ENCODE results near the gene MED13.

Gene MED13

GRCh38 chr17:61984821-61985220 lies 80.3 kb downstream of the MED13 start:
- no peak overlapping the region for H3K4me3 ChIP-seq (ENCODE audit: low read depth, low read length)
- DNase-seq (ENCODE audit: low read depth), result no peak
- TF ChIP-seq CTCF (IDR thresholded peaks at IDR 0.05; ENCODE audit: control insufficient read depth, extremely low read depth, insufficient read depth), result no peak

GRCh38 chr17:61981323-61981722 lies 83.8 kb downstream of the MED13 start:
- H3K4me3 ChIP-seq (ENCODE audit: low read depth, low read length), result no peak overlapping the region
- DNase-seq (ENCODE audit: low read depth), result no peak
- TF ChIP-seq CTCF (IDR thresholded peaks at IDR 0.05; ENCODE audit: control insufficient read depth, extremely low read depth, insufficient read depth), result no peak

- TF ChIP-seq CTCF (IDR thresholded peaks at IDR 0.05; ENCODE audit: control insufficient read depth, extremely low read depth, insufficient read depth), result no peak
- DNase-seq (ENCODE audit: low read depth), result no peak
- H3K4me3 ChIP-seq (ENCODE audit: low read depth, low read length), result no peak overlapping the region
Observed at GRCh38 chr17:61980535-61980934, 84.5 kb downstream of the MED13 start.

DNA sequence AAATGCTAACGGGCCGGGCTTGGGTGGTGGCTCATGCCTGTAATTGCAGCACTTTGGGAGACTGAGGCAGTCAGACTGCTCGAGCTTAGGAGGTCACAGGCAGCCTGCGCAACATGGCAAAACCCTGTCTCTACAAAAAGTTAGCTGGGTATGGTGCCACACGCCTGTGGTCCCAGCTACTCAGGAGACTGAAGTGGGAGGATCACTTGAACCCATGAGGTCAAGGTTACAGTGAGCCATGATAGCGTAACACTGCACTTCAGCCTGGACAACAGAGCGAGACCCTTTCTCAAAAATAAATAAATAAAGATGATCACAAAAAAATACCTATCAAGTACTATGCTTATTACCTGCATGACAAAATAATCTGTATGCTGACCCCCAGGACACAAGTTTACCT lies 91.0 kb downstream of the MED13 start:
- DNase-seq (ENCODE audit: low read depth), result no peak
- H3K4me3 ChIP-seq (ENCODE audit: low read depth, low read length), result no peak overlapping the region
- TF ChIP-seq CTCF (IDR thresholded peaks at IDR 0.05; ENCODE audit: control insufficient read depth, extremely low read depth, insufficient read depth), result no peak

DNA sequence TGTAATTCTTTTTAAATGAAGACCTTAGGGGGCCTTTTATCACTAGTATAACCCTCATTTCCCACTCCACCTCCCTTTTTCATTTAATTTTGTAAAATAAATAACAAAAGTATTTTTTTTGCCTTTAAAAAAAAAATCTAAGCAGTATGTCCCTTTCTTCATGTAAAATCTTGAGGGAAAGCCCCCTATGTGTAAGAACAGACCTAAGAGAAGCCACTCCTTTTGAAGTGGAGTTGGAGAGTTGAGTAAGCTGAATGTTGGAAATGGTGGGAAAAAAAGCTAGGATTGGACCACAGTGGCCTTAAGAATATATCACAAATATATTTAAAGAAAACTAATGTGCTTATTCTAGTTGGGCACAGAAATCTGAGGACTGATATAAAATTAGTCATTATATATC lies 92.8 kb downstream of the MED13 start:
- TF ChIP-seq CTCF (IDR thresholded peaks at IDR 0.05; ENCODE audit: control insufficient read depth, extremely low read depth, insufficient read depth), result no peak
- H3K4me3 ChIP-seq (ENCODE audit: low read depth, low read length), result no peak overlapping the region
- DNase-seq (ENCODE audit: low read depth), result no peak

GRCh38 chr17:61970030-61970429 lies 95.0 kb downstream of the MED13 start:
- no peak for TF ChIP-seq CTCF (IDR thresholded peaks at IDR 0.05; ENCODE audit: control insufficient read depth, extremely low read depth, insufficient read depth)
- no peak for DNase-seq (ENCODE audit: low read depth)

DNA sequence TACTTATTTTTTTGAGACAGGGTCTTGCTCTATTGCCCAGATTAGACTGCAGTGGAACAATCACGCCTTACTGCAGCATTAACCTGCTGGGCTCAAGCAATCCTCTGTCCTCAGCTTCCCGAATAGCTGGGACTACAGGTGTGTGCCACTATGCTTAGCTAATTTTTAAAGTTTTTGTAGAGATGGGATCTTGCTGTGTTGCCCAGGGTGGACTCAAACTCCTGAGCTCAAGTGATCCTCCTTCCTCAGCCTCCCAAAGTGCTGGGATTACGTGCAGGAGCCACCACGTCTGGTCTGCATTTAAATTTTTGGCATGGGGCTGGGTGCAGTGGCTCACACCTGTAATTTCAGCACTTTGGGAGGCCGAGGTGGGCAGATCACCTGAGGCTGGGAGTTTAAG lies 96.3 kb downstream of the MED13 start:
- H3K4me3 ChIP-seq (ENCODE audit: low read depth, low read length), result no peak overlapping the region
- DNase-seq (ENCODE audit: low read depth), result no peak
- no peak for TF ChIP-seq CTCF (IDR thresholded peaks at IDR 0.05; ENCODE audit: control insufficient read depth, extremely low read depth, insufficient read depth)

More at GRCh38 chr17:61970030-61970429, 95.0 kb downstream of the MED13 start:
- no peak overlapping the region for H3K4me3 ChIP-seq (ENCODE audit: low read depth, low read length)
